Activated CD8-positive, alpha-beta T cell treated with anti-CD3 and anti-CD28 coated beads, Interleukin-2, amount 10 ng/mL, durations not matched to agents 7 days and 5 days (primary cell): Measurements from ENCODE around the gene FXYD4. TPM values are rescaled to one million over a fixed set of nuclear protein-coding genes. Genes with fewer than 3 reads are reported as not detected.
"Not testable (repeated sequence)": the region's sequence is repeated elsewhere in the genome, so short reads cannot be mapped to it uniquely, and the experiment has no call there.

ENCODE experiments used
- ATAC-seq: fragments of 150-1000 bp; cut with Tn5 transposase; one replicate; pipeline ENCODE4 v1.10.0; 2021; ENCODE audit warnings: moderate library complexity
- CTCF ChIA-PET: fragments of 350-600 bp; sonication (Branson Sonifier 250); formaldehyde crosslinking; loops from one replicate; lab custom pipeline; 2021; ENCODE audit warnings: antibody characterized with exemption; lab: Charles Lee
- POLR2A ChIA-PET: fragments of 350-600 bp; sonication (Branson Sonifier 250); formaldehyde crosslinking; loops from one replicate; lab custom pipeline; 2021; ENCODE audit warnings: antibody characterized with exemption; lab: Charles Lee
- DNase-seq: peaks from one replicate; pipeline ENCODE4 v3.0.0-alpha.2; 2020
- H3K27ac Mint-ChIP-seq: one replicate; pipeline ENCODE4 v1.8.0; 2021; ENCODE audit warnings: mild to moderate bottlenecking, mixed read lengths
- H3K27me3 Mint-ChIP-seq: one replicate; pipeline ENCODE4 v1.8.0; 2021; ENCODE audit warnings: low read depth, mixed read lengths
- H3K36me3 Mint-ChIP-seq: one replicate; pipeline ENCODE4 v1.8.0; 2021; ENCODE audit warnings: low read depth, mixed read lengths
- H3K4me1 Mint-ChIP-seq: one replicate; pipeline ENCODE4 v1.8.0; 2021; ENCODE audit warnings: low read depth, mixed read lengths
- H3K4me3 Mint-ChIP-seq: one replicate; pipeline ENCODE4 v1.8.0; 2021; ENCODE audit warnings: mild to moderate bottlenecking, mixed read lengths
- H3K9me3 Mint-ChIP-seq: one replicate; pipeline ENCODE4 v1.8.0; 2022; ENCODE audit warnings: mixed read lengths; ENCODE audit not compliant: insufficient read depth
- total RNA-seq, 2 experiments: library from RNA; stranded (reverse); gene quantifications; one replicate each; pipeline ENCODE4 v1.2.3, GENCODE V29; 2021

Gene FXYD4, protein sequence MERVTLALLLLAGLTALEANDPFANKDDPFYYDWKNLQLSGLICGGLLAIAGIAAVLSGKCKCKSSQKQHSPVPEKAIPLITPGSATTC
- total RNA-seq = not detected

GRCh38 chr10:43371418-43371817 is at the start of gene FXYD4:
TSS of gene FXYD4 (plus strand) at chr10:43371636. CDS start at chr10:43373747, 2,111 bp downstream.
- H3K27me3 Mint-ChIP-seq = no peaks in the 10 kb centered on the region
- H3K4me3 Mint-ChIP-seq = no peak within 1 kb of the TSS
- peaks cover 19% of the 10 kb centered on the region for H3K4me1 Mint-ChIP-seq
- ChIA-PET POLR2A (interaction anchor here (0.6 to 1.2 kb wide), 3 partner anchors 12 to 16 kb away, joined by 3 read pairs; no protein-coding TSS in a partner anchor), CTCF (interaction anchor here (1.3 to 1.5 kb wide), 2 partner anchors 9 to 25 kb away, joined by 3 read pairs; no protein-coding TSS in a partner anchor)
- no peak within 1 kb of the TSS for H3K27ac Mint-ChIP-seq
- DNase-seq = no peak
- H3K36me3 Mint-ChIP-seq = no peaks in the 10 kb centered on the region
- no peak for ATAC-seq
- no peaks in the 10 kb centered on the region for H3K9me3 Mint-ChIP-seq

DNA sequence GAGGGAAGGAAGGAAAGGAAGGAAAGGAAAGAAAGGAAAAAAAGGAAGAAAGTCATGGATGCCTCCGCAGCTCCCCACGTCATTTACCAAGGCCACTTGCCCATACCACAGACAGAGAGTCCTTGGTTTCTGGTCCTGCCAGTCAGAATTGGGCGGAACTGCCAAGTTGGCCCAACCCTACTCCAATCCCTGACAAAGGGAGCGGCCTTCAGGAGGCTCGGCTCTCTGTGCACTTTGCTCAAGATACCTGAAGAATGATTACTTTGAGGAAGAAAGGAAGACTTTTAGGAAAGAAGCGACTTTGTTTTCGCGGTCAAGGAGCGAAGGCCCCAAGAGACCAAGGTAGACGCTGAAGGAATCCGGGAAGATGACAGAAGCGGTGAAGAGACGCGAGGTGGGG is 49.1 kb upstream of the FXYD4 start:
- DNase-seq (no peak), ATAC-seq (peak; percentile 21)
- H3K27ac Mint-ChIP-seq = no peak overlapping the region
- H3K4me3 Mint-ChIP-seq = peak overlapping the region; percentile 28
- peaks cover 33% of the 10 kb centered on the region for H3K4me1 Mint-ChIP-seq
- CTCF ChIA-PET = interaction anchor here (0.9 to 1.6 kb wide), 2 partner anchors 30 to 67 kb away, joined by 3 read pairs; no protein-coding TSS in a partner anchor
- H3K36me3 Mint-ChIP-seq = no peaks in the 10 kb centered on the region
- peaks cover 15% of the 10 kb centered on the region for H3K27me3 Mint-ChIP-seq
- POLR2A ChIA-PET = interaction anchor here (1.3 kb wide), 1 partner anchor 23 kb away, joined by 3 read pairs; no protein-coding TSS in a partner anchor
- no peaks in the 10 kb centered on the region for H3K9me3 Mint-ChIP-seq

DNA sequence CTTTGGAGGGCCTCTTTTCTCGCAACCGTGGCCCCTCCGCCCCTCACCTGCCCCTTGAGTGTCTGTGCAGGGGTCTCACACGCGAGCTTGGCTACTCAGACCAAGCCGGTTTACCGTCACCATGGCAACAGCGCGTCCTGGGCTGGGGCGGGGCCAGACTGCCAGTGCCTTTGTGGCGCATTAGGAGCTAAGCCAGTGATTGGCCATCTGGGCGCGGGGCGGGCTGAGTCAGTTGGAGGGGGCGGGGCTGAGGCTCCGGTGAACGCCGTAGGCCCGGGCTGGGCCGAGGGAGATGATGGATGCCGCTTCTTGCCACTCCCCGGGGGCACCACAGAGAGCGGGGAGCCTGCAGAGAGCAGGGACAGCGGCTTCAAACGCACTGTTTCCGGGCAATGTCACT is 48.7 kb upstream of the FXYD4 start:
- Mint-ChIP-seq H3K4me3 (peak overlapping the region; percentile 28), H3K36me3 (no peaks in the 10 kb centered on the region), H3K27ac (peak overlapping the region; percentile 71), H3K9me3 (no peaks in the 10 kb centered on the region), H3K27me3 (peaks cover 19% of the 10 kb centered on the region), H3K4me1 (peaks cover 33% of the 10 kb centered on the region)
- ChIA-PET CTCF (interaction anchor here (0.8 to 1.6 kb wide), 3 partner anchors 31 to 117 kb away, joined by 3 read pairs; no protein-coding TSS in a partner anchor), POLR2A (interaction anchor here (1.3 kb wide), 1 partner anchor 23 kb away, joined by 3 read pairs; no protein-coding TSS in a partner anchor)
- ATAC-seq = peak; percentile 98
- DNase-seq = peak; percentile 91

- Mint-ChIP-seq H3K4me1 (peaks cover 30% of the 10 kb centered on the region), H3K27ac (peak overlapping the region; percentile 71), H3K27me3 (peaks cover 20% of the 10 kb centered on the region), H3K4me3 (peak overlapping the region; percentile 28), H3K36me3 (no peaks in the 10 kb centered on the region), H3K9me3 (no peaks in the 10 kb centered on the region)
- POLR2A ChIA-PET = interaction anchor here (1.3 kb wide), 1 partner anchor 24 kb away, joined by 3 read pairs; no protein-coding TSS in a partner anchor
- DNase-seq (no peak), ATAC-seq (no peak)
- CTCF ChIA-PET = interaction anchor here (0.7 to 1.6 kb wide), 4 partner anchors 10 to 118 kb away, joined by 3 read pairs; no protein-coding TSS in a partner anchor
Observed at GRCh38 chr10:43323245-43323644, 48.2 kb upstream of the FXYD4 start.

GRCh38 chr10:43324876-43325275 is 46.6 kb upstream of the FXYD4 start:
- H3K36me3 Mint-ChIP-seq = no peaks in the 10 kb centered on the region

GRCh38 chr10:43327171-43327570 is 44.3 kb upstream of the FXYD4 start:
- DNase-seq (no peak), ATAC-seq (no peak)
- H3K4me3 Mint-ChIP-seq = no peak overlapping the region
- peaks cover 20% of the 10 kb centered on the region for H3K4me1 Mint-ChIP-seq
- POLR2A ChIA-PET = interaction anchor here (0.6 to 1.1 kb wide), 2 partner anchors 12 to 27 kb away, joined by 3 read pairs; no protein-coding TSS in a partner anchor
- peaks cover 12% of the 10 kb centered on the region for H3K27me3 Mint-ChIP-seq
- H3K36me3 Mint-ChIP-seq = peaks cover 7% of the 10 kb centered on the region
- CTCF ChIA-PET = interaction anchor here (1.1 to 1.7 kb wide), 5 partner anchors 12 to 40 kb away, joined by 3 to 6 read pairs (median 3); no protein-coding TSS in a partner anchor
- no peak overlapping the region for H3K27ac Mint-ChIP-seq
- no peaks in the 10 kb centered on the region for H3K9me3 Mint-ChIP-seq

More at GRCh38 chr10:43324876-43325275, 46.6 kb upstream of the FXYD4 start:
- peaks cover 17% of the 10 kb centered on the region for H3K4me1 Mint-ChIP-seq
- DNase-seq (no peak), ATAC-seq (no peak)
- CTCF ChIA-PET = interaction anchor here (1.1 kb wide), 1 partner anchor 24 kb away, joined by 3 read pairs; no protein-coding TSS in a partner anchor
- H3K9me3 Mint-ChIP-seq = no peaks in the 10 kb centered on the region
- peaks cover 18% of the 10 kb centered on the region for H3K27me3 Mint-ChIP-seq
- POLR2A ChIA-PET = interaction anchor here (0.6 to 0.7 kb wide), 3 partner anchors 24 to 104 kb away, joined by 3 to 5 read pairs (median 3); no protein-coding TSS in a partner anchor
- H3K27ac Mint-ChIP-seq = no peak overlapping the region
- no peak overlapping the region for H3K4me3 Mint-ChIP-seq

DNA sequence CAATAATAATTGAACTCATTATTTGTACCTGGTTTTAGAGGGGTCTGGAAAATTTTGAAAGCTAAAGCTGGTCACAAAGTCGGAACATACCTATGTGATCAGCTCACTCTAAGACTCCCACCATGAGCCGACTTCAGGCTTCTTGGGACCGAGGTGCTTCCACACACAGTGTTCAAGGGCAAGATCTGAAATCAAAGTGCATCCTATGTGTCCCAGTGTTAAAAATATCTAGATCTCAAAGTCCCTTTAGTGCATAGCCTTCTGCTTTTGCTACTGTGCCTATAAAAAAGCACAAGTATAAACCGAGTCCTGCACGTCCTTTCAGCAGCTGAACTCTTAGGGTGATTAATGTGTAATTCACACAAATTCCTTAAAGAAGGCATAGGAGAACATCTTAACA is 43.5 kb upstream of the FXYD4 start:
- no peak for ATAC-seq
- H3K9me3 Mint-ChIP-seq = no peaks in the 10 kb centered on the region
- POLR2A ChIA-PET = no interaction called here
- no peak for DNase-seq
- CTCF ChIA-PET = interaction anchor here (0.8 to 1.2 kb wide), 3 partner anchors 29 to 41 kb away, joined by 3 to 4 read pairs (median 3); no protein-coding TSS in a partner anchor
- H3K4me3 Mint-ChIP-seq = no peak overlapping the region
- no peak overlapping the region for H3K27ac Mint-ChIP-seq
- H3K27me3 Mint-ChIP-seq = peaks cover 9% of the 10 kb centered on the region
- peaks cover 8% of the 10 kb centered on the region for H3K36me3 Mint-ChIP-seq
- peaks cover 21% of the 10 kb centered on the region for H3K4me1 Mint-ChIP-seq

GRCh38 chr10:43328810-43329209 is 42.6 kb upstream of the FXYD4 start:
- H3K4me1 Mint-ChIP-seq = peaks cover 21% of the 10 kb centered on the region
- H3K9me3 Mint-ChIP-seq, H3K4me3 Mint-ChIP-seq, H3K36me3 Mint-ChIP-seq, ATAC-seq, H3K27me3 Mint-ChIP-seq, H3K27ac Mint-ChIP-seq, DNase-seq, POLR2A ChIA-PET: not testable (repeated sequence)
- CTCF ChIA-PET = interaction anchor here (0.8 to 1.1 kb wide), 2 partner anchors 29 to 36 kb away, joined by 3 to 4 read pairs; no protein-coding TSS in a partner anchor

GRCh38 chr10:43329246-43329885 is 42.1 kb upstream of the FXYD4 start:
- DNase-seq, H3K36me3 Mint-ChIP-seq, H3K9me3 Mint-ChIP-seq, POLR2A ChIA-PET, CTCF ChIA-PET, H3K4me3 Mint-ChIP-seq, H3K27me3 Mint-ChIP-seq, H3K27ac Mint-ChIP-seq, ATAC-seq: not testable (repeated sequence)
- H3K4me1 Mint-ChIP-seq = peaks cover 23% of the 10 kb centered on the region

DNA sequence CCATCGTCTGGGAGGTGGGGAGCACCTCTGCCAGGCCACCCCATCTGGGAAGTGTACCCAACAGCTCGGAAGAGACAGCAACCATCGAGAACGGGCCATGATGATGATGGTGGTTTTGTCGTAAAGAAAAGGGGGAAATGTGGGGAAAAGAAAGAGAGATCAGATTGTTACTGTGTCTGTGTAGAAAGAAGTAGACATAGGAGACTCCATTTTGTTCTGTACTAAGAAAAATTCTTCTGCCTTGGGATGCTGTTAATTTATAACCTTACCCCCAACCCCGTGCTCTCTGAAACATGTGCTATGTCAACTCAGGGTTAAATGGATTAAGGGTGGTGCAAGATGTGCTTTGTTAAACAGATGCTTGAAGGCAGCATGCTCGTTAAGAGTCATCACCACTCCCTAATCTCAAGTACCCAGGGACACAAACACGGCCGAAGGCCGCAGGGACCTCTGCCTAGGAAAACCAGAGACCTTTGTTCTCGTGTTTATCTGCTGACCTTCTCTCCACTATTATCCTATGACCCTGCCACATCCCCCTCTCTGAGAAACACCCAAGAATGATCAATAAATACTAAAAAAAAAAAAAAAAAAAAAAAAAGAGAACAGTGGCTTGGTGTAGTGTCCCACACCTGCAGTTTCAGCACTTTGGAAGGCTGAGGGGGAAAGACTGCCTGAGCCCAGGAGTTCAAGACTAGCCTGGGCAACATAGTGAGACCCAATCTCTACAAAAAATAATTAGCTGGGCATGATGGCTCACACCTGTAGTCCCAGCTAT is 41.2 kb upstream of the FXYD4 start:
- CTCF ChIA-PET, H3K36me3 Mint-ChIP-seq, H3K4me3 Mint-ChIP-seq, H3K27ac Mint-ChIP-seq, DNase-seq, H3K9me3 Mint-ChIP-seq, POLR2A ChIA-PET, H3K27me3 Mint-ChIP-seq, ATAC-seq: not testable (repeated sequence)
- peaks cover 23% of the 10 kb centered on the region for H3K4me1 Mint-ChIP-seq

DNA sequence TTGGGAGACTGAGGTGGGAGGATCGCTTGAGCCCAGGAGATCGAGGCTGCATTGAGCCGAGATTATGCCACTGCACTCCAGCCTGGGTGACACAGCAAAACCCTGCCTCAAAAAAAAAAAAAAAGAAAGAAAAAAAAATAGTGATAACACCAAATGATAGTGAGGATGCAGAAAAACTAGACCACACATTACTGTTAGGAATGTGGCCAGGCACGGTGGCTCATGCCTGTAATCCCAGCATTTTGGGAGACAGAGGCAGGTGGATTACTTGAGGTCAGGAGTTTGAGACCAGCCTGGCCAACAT is 40.7 kb upstream of the FXYD4 start:
- H3K4me3 Mint-ChIP-seq, ATAC-seq, POLR2A ChIA-PET, DNase-seq, CTCF ChIA-PET, H3K27ac Mint-ChIP-seq, H3K27me3 Mint-ChIP-seq, H3K9me3 Mint-ChIP-seq, H3K36me3 Mint-ChIP-seq: not testable (repeated sequence)
- H3K4me1 Mint-ChIP-seq = peaks cover 23% of the 10 kb centered on the region
